Head of caudate nucleus (tissue), 42 donors: ENCODE measurements around the gene CSNK1A1L.
"Not testable (repeated sequence)": the region's sequence is repeated elsewhere in the genome, so short reads cannot be mapped to it uniquely, and the experiment has no call there.

Source experiments
- DNase-seq, 42 donors: peaks; one replicate each; pipeline versions ENCODE4 v3.0.0 to v3.0.0-alpha.2; 2020 to 2021; ENCODE audit warnings: mixed read lengths in 7 of 42
- intact Hi-C: fragments of 100-400 bp; cut with DNase I; formaldehyde crosslinking; loops from one replicate; pipeline ENCODE4 v1.15.0; 2022

The CSNK1A1L gene

DNA sequence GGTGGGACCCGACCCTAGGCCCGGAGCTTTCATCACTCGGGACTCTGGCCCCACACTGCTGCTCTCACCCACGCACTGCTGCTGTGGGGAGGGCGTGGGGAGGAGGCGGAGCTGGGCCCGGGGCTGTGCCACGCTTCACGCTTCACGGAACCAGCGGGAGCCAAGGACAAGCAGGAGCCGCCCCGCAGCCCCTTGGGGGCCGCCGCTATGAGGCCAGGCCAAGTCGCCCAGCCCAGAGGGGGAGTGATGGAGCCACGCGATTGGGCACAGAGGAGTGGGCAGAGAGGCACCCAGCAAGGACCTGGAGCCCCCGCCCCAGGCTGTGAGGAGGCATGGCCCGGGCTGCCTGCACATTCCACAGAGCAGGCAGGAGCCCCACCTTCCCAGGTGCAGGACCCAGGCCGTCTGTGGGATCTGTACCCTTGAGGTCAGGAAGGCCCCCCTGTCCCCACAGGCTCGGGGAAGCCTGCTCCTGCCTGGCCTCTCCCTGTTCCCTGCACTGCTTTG lies 35.8 kb downstream of the CSNK1A1L start:
- no peak for DNase-seq
- intact Hi-C loops = no loop called here

- DNase-seq = no peak
- intact Hi-C loops = no loop called here
These were observed 36.5 kb downstream of the CSNK1A1L start for GRCh38 chr13:37068962-37069361.

DNA sequence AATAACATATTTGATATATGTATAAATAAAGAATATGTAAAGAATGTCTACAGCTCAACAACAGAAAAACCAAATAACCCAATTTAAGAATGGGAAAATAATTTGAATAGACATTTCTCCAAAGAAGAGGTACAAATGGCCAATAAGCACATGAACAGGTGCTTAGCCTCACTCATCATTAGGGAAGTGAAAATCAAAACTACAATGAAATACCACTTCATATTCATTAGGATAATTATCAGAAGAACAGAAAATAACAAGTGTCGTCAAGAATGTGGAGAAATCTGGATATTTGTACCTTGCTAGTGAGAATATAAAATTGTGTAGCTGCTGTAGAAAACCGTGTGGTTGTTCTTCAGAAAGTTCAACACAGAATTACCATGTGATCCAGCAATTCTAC lies 37.6 kb downstream of the CSNK1A1L start:
- intact Hi-C loops = no loop called here
- DNase-seq = no peak

- intact Hi-C loops = no loop called here
- no peak for DNase-seq
These were observed 39.5 kb downstream of the CSNK1A1L start for GRCh38 chr13:37065890-37066526.

DNA sequence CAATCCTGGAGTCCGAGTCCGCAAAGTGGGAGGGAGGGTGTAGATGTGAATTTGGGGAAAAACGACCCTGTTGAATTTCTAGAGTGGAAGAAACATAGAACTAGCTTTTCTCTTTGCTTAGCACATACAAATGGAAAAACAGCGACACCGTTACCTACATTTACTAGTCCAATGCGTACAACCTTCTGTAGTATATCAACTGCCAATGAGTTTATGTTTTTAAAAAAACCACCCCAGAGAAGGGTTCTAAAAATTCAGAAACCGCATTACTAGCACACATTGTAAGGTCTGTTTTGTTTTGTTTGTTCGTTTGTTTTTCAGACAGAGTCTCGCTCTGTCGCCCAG lies 45.6 kb downstream of the CSNK1A1L start:
- intact Hi-C loops = no loop called here
- no peak for DNase-seq

- DNase-seq = peak; percentile 77 to 98 (median 94)
- intact Hi-C loops = no loop called here
These were observed 46.3 kb downstream of the CSNK1A1L start, which contains the start of gene SUPT20H for GRCh38 chr13:37058910-37059847. SUPT20H (minus strand) TSS chr13:37059688; CDS start chr13:37051490, 8,198 bp downstream.

DNA sequence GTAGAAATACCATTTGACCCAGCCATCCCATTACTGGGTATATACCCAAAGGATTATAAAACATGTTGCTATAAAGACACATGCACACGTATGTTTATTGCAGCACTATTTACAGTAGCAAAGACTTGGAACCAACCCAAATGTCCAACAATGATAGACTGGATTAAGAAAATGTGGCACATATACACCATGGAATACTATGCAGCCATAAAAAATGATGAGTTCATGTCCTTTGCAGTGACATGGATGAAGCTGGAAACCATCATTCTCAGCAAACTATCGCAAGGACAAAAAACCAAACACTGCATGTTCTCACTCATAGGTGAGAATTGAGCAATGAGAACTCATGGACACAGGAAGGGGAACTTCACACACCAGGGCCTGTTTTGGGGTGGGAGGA lies 49.2 kb downstream of the CSNK1A1L start:
- intact Hi-C loops, DNase-seq: not testable (repeated sequence)
